ENCODE measurements around the gene GAS5. TPM values are rescaled to one million over a fixed set of nuclear protein-coding genes. Genes with fewer than 3 reads are reported as not detected.

GAS5 gene
- 531 and 643 TPM in 2 replicates for total RNA-seq

DNA sequence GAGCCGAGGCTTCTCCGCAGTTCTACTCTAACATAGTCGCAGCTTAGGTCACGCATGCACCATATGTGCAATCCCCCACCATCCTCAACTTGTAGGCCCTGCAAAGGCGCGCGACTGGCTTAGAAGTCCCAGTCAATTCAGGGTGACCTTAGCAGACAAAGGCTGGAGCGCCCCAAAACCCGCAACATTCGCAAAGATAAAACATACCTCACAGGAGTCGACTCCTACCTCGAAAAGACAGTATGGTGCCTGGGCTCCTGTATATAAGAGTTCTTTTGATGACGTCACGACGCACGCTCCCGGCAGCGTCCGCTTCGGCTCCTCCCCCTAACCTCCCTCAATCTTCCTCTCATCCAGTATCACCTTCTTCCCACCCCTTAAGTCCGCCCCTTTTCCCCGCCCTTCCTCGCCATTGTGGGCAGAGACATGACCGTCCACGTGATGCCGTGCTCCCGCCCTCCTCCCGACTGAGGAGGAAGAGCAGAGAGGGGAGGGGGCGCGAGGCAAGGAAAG, at the start of gene GAS5:
Gene GAS5 (minus strand): TSS at position 237 of the 513 bp plus-strand sequence.

DNA sequence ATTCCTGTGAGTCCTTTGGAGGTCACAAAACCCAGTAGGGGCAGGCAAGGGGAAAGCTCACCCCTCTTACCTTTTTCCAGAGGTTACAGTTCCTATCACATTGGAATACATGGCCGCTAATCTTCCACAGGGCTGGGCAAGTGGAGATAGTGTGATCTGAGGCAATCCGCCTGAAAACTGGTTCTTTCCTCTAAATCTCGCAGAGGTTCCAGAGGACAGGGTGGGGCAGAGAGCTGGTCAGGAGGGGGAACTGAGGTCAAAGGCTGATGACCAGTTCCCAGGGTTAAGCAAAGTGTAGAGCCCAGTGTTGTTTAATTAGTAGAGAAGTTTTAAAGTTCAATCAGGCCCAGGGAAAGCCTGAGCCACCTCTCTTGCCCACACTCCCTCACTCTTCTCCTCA, 49.4 kb upstream of the GAS5 start, which contains the start of gene SERPINC1:
Gene SERPINC1 (minus strand): TSS at position 179 of the 400 bp plus-strand sequence. CDS start 68 bp downstream, at position 111.

DNA sequence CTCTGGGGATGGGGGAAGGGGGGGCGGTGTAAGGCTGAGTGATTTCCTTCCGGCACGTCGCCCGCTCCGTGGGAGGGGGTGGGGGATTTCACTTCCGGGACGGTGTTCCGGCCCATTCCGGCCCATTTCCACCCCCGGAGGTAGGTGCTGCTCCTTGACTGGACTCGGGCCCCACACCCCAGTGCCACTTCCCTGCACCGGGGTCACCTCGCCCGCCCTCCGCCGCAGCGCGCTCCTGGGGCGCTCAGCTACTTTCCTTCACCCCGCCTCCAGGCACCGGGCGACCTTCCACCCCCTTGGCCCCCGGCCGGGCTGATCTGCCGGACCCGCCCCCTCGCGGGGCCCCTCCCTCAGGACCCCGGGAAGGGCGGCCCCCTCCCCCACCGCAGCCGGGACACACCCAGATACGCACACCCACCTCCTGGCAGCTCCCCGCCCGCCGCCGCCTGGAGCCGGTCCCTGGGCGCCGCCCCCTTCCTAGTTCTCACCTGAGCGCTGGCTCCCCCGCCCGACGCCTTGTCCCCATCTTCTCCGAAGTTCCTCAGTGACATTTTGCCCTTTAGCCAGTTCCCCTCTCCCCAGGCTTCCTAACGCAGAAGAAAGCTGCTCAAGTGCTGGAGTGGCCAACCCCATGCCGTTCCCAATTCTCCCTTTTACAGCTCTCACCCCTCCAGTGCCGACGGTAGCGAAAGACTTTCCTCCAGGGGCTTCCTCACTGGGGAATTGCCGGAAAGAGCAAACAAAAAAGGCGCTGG, 654 bp upstream of the GAS5 start, which contains the start of gene ZBTB37:
Gene ZBTB37 (plus strand): TSS at position 115 of the 755 bp plus-strand sequence. CDS start 1,846 bp downstream, outside the sequence.

GRCh38 chr1:173824315-173825081, 43.3 kb downstream of the GAS5 start, which contains the start of the genes CENPL and DARS2:
Gene CENPL, minus strand, starts transcription at chr1:173824883. Its CDS starts 13,584 bp downstream, at chr1:173811299.
Gene DARS2, plus strand, starts transcription at chr1:173824673. Its CDS starts 557 bp downstream, at chr1:173825230.

Other genes with a start within 250 kb of the GAS5 start
- not detected in 2 replicates for gene TEX50, start 232.7 kb downstream of the GAS5 start, total RNA-seq
- gene ANKRD45, start 198.1 kb downstream of the GAS5 start, total RNA-seq: under 0.01 and 1.1 TPM in 2 replicates
- 40.1 and 40.7 TPM in 2 replicates for gene KLHL20, start 153.0 kb downstream of the GAS5 start, total RNA-seq
- 19.4 and 29.4 TPM in 2 replicates for gene DARS2, start 43.3 kb downstream of the GAS5 start, total RNA-seq
- gene CENPL, start 43.1 kb downstream of the GAS5 start, total RNA-seq: 15.6 and 34.6 TPM in 2 replicates
- gene ZBTB37, start 391 bp upstream of the GAS5 start, total RNA-seq: 8.9 and 9.8 TPM in 2 replicates
- gene SERPINC1, start 49.3 kb upstream of the GAS5 start, total RNA-seq: 0.12 TPM in 1 of 2 replicates, not detected in the other
- 16.6 and 16.7 TPM in 2 replicates for gene RC3H1, start 154.4 kb upstream of the GAS5 start, total RNA-seq

All from uterine smooth muscle cell (primary cell).